GM19468 (cell line): ENCODE results near the gene TTF1.
A peak's percentile ranks its signal among the peaks of the same experiment; 100 is the strongest.
"Not testable (repeated sequence)": the region's sequence is repeated elsewhere in the genome, so short reads cannot be mapped to it uniquely, and the experiment has no call there.

ENCODE experiments used
- ATAC-seq: cut with Tn5 transposase; IDR thresholded peaks from one replicate; pipeline ENCODE4 v1.9.1; 2021; ENCODE audit warnings: mild to moderate bottlenecking, moderate library complexity, moderate number of reproducible peaks; ENCODE audit not compliant: unreplicated experiment; ENCODE audit errors: extremely low read depth

TTF1 gene

GRCh38 chr9:132415181-132415580, 8.5 kb upstream of the TTF1 start:
- no peak for ATAC-seq

- no peak for ATAC-seq
These were observed 8.1 kb upstream of the TTF1 start for GRCh38 chr9:132414731-132415130.

DNA sequence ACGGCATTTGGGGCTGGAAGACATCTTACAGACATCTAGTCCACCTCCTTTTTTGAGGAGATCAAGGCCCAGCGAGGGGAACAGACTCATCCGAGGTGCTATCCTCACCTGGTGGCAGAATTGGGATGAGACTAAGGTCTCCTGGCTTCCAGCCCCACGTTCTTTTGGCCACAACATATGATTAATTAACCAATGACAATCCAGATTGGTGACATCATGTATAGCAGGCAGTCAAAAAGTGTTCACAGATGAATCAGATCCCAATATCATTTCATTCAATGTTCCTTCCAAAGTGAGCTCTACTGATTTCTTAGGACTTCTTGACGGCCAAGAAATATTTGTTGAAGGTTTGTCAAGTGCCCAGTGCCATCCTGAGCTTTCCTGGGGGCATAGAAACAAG, 7.3 kb upstream of the TTF1 start:
- no peak for ATAC-seq

GRCh38 chr9:132412089-132412488, 5.4 kb upstream of the TTF1 start:
- ATAC-seq: no peak

DNA sequence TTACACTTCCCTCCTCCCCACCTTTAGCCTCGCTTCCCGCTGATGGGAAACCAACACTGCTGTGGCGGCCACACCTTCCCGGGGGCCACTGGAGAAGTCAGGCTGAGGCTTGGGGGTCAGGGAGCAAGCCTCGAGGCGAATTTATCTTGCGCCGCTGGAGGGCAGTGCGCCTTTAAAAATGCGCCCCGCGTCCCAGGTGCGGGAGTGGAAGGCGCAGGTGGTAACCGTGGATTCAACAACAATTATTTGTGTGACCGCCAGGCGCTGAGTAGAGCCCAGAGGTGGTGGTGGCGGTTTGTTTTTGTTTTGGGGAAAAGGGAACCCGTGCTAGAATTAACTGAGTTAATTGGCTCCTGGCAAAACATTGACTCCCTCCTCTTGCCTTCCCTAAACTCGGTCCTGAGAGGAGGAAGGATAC, 4.5 kb upstream of the TTF1 start:
- no peak for ATAC-seq

DNA sequence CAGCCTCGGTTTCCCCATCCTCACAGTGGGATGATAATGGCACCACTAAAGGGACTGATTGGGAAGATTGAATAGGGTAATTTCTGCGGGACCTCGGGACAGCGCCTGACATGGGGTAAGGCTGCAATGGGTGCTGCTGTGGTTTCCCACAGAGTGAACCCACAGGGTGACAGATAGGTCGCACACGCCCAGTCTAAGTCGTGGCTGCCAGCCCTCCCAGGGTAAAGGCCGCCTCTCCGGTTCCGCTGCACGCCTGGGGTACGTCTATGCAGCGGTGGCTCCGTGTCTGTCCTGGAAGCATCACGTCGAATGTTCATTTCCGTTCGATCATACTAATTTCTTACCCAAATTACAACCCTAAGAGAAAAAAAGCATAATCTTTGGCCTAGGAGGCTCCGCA, 4.0 kb upstream of the TTF1 start:
- ATAC-seq: no peak

DNA sequence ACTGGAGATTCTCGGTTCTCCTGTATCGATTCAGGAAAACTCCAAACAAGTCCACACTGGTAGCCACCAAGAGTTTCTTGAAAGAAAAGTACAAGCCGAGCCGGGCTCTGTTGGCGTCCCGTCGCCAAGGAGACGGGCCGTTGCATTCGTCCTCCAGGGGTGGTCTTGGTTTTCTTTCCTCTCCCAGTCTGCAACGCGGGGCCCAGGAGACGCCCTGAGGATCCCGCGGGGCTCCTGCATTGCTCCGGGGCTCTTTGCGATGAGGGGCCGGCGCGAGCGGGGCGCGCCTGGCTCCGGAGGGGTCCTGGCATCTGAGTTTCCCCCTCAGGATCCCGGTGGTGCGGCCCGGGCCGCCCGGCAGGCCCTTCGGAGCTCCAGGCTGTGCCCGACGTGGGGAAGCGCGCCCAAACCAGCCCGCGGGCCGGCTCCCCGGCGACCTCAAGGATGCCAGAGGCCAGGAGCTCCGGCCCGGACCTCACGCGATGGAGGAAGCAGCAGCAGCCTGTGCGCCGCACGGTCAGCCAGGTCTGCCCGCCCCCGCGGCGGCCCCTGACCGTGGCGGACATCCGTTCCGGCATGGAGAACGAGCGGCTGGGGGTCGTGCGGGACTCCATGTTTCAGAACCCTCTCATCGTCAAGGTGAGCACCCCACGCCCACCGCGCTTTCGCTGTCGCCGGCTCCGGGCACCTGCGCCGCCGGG, 3.3 kb upstream of the TTF1 start, which contains the start of gene CFAP77:
Gene CFAP77 (plus strand): TSS at position 384 of the 701 bp plus-strand sequence. CDS start 61 bp downstream, at position 445.
- ATAC-seq: no peak

DNA sequence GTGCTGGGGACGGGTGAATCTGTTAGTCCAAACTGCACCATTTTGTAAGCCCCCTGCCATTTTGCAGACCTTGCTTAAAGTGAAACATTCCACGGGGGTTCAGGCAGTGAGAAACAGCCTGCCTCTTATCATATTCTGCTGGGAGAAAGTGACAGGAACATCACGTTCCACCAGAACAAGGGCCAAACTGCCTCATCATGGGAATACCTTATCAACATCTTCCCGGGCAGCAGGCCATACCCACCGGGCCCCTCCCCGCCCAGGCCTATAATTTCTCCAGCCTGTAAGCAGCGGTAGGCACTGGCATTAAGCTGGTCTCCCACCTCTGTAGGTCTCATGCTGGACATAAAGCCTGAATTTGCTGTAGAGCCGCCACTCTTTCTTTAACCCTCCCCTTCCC, 1.9 kb upstream of the TTF1 start:
- no peak for ATAC-seq

- ATAC-seq: no peak
These were observed 556 bp upstream of the TTF1 start for GRCh38 chr9:132407196-132407595.

DNA sequence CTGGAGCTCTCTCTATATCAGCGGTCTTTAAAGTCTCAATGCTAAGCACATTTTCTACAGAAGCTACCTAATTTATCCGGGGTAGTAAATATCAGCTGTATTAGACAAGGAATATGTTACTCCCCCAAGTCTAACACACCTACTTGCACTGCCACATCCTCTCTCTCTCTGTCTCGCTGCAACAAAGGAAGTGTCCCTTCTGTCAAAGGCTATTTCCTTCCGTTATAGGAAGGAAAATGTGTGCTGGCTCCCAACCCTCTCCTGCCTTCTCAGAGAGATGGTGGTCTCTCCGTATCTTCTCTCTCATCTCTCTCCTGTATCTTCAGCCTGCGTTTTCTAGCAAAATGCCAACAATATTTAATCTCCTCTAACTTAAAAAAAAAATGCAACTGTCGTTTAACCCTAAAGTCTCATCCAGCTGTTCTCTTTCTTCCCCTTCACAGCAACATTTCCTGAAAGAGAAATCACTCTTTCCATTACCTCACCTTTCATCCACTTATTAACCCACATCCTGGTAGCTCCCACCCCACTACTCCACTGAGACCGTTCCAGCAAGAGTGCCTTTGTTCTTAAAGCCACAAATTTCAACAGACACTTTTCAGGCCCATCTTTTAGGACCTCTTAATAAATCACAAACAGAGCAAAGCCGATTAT, 2.3 kb downstream of the TTF1 start:
- ATAC-seq: no peak

DNA sequence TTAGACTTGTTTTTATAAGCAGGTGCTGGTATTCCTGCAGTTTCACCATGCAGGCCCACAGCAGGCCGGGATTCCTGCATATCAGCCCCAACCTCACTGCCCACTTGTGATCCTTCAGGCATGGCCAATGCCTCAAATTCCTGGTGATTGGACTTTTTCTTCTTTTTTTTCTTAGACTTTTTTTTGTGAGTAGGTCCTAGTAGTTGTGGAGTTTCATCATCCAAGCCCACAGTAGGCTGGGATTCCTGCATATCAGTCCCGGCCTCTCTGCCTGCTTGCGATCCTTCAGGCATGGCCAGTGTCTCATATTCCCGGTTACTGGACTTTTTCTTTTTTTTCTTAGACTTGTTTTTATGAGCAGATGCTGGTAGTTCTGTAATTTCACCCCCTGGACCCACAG, 4.8 kb downstream of the TTF1 start:
- no peak for ATAC-seq

DNA sequence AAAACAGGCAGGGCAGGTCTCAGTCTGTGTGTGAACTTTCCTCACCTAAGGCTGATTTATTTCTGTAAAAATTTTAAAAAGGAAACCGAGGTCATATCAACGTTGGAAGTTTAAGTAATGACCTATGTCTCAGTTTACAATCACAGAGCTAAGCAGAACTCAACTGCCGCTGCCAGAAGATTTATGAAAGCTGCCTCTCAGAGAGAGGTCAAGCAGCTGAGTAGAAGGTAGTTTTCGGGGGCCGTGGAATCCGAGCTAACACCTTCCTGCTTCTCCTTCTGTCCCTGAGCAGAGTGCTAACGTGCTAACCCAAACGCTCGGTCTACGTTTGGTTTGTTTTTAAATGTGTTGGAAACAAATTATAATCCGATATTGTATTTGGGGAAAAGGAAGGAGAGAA, 11.1 kb downstream of the TTF1 start:
- no peak for ATAC-seq

GRCh38 chr9:132391449-132391848, 15.2 kb downstream of the TTF1 start:
- no peak for ATAC-seq

DNA sequence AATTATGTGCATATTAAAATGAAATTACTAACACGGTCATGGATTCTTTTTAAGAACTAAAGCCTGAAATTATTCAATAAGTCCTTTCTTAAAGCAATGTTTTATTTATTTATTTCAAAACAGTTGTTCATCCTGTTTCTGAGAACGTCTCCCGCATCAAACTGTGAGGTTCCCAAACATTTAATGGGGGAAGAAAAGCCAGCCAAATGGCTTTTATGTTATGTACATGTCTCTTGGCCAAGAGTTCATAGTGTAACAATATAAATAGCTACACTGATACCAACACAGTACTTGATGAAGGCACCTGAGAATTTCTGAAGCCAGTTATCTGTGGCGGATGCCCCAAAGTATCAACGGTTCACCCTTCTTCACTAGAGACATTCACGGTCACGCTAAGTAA, 15.7 kb downstream of the TTF1 start:
- ATAC-seq: no peak

DNA sequence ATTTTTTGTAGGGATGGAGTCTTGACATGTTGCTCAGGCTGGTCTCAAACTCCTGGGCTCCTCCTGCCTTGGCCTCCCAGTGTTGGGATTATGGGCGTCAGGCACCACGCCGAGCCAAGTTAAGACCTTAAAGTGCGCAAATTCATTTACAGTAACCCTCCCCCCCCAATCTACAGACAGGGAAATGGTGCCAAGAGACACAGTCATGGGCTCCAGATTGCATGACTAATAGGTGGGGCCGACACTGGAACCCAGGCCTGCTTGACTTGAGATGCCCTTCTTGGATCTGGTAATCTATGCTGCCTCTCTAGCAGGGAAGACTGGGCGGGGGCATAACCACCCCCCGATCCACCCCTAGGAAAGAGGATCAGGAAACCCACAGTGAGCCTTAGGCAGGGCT, 19.5 kb downstream of the TTF1 start:
- no peak for ATAC-seq

- ATAC-seq: no peak
These were observed 22.3 kb downstream of the TTF1 start for GRCh38 chr9:132384376-132384775.

- ATAC-seq: no peak
These were observed 23.2 kb downstream of the TTF1 start for GRCh38 chr9:132383462-132383883.

GRCh38 chr9:132381966-132382541, 24.6 kb downstream of the TTF1 start:
- peak; percentile 79 for ATAC-seq

DNA sequence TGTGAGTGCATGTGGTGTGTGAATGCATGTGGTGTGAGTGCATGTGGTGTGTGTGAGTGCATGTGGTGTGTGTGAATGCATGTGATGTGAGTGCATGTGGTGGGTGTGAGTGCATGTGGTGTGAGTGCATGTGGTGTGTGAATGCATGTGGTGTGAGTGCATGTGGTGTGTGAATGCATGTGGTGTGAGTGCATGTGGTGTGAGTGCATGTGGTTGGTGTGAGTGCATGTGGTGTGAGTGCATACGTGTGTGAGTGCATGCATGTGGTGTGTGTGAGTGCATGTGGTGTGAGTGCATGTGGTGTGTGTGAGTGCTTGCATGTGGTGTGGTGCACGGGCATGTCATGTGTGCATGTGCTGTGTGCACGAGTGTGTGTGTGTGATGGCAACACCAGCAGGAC, 28.2 kb downstream of the TTF1 start:
- not testable (repeated sequence) for ATAC-seq

- ATAC-seq: not testable (repeated sequence)
These were observed 28.9 kb downstream of the TTF1 start for GRCh38 chr9:132377769-132378168.
